Measurements from ENCODE around the gene RERG.
A peak's percentile ranks its signal among the peaks of the same experiment; 100 is the strongest.
"Not testable (repeated sequence)": the region's sequence is repeated elsewhere in the genome, so short reads cannot be mapped to it uniquely, and the experiment has no call there.

RERG gene

DNA sequence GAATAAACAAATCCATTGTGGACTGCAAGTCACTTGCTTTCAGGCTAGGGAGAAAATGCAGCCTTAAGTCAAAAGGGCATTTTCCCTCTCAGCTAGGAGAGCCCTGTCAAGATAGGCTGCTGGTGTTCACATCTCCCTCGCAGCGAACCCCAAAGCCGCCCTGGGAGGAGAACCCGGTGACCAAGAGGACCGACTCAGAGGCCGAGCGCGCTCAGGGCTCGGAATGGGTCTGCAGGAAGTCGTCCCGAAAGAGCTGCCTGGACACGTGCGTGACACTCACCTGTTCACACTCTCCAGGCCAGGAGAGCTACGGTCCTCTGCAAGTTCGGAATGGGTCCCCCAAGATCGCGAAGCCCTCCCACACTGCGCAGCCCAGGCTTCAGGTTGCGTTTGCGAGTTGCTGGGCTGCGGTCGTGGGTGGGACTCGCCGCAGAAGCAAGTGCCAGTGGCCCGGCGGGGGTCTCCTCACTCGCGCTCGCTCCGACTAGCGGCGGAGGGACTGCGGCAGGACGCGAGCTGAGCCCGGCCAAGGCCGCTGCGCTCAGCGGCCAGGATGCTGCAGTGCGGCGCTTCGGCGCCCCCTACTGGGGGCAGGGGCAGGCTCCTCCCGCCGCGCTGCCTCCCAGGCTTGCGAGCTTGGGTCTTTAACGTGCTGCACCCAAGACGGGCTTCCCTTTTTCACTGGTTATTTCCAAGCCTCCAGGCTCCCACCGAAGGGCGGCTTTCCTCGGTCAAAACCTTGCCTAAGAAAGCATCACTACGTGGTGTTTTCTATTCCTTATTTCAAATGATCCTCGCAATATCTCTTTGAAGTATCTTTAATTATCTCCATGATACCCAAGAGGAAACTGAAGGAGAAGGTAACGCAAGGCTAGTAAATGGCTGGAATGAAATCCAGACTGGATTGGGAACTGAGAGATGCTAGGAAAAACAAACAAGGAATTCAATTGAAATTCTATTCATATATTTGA, at the start of gene RERG:
Gene RERG (minus strand): TSS at position 503 of the 971 bp plus-strand sequence. CDS start 3,928 bp downstream, outside the sequence.
- DNase-seq (ENCODE audit: low read depth in 2 of 2), result peak; percentile 36 to 68

GRCh38 chr12:15270591-15270990, 49.4 kb upstream of the RERG start:
- DNase-seq (ENCODE audit: low read depth in 2 of 2), result no peak

DNA sequence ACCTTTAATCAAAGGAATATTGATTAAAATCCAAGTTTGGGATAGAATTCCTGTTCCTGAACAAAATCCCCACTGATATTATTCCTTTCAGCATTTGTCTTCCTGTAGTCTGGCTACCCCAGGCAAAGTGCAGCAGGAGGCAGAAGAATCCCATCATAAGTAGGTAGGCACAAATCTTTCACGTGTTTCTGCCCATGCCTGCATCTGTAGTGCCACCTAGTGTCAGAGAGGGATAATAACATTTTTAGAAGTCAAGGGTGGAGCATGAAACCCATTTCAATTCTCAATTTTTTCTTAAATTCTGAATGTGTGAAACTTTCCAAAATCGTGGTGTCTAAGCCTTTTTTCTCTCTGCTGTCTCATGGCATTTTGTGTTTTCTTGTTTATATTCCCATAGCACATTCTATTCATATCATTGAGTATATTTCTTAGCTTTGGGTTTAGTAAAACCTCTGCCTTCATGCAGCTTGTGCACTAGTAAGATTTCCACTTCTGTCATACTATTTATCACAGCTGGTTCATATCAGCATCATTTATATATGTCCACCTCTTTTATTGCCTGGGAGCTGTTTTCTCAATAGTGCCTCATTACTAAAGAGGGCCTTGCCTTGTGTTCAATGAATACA, 47.8 kb upstream of the RERG start:
- DNase-seq (ENCODE audit: low read depth in 2 of 2), result no peak

DNA sequence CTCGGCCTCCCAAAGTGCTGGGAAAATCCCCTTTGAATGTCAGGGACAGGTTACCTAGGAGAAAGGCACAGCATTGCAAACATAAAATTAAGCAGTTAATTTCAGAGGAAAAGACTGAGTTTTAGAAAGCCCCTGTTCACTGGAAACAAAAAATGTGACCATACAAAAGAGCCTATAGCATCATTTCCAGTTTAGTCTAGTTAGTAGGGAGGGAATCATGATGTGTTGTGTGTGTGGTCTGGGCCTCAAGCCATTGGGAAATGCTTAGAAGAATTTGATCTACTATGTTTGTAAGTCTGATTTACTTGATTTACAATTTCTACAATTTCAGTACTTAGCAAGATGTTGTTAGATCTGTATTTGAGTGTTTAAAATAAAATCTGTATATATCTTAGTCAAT, 47.1 kb upstream of the RERG start:
- DNase-seq (ENCODE audit: low read depth in 2 of 2), result no peak

DNA sequence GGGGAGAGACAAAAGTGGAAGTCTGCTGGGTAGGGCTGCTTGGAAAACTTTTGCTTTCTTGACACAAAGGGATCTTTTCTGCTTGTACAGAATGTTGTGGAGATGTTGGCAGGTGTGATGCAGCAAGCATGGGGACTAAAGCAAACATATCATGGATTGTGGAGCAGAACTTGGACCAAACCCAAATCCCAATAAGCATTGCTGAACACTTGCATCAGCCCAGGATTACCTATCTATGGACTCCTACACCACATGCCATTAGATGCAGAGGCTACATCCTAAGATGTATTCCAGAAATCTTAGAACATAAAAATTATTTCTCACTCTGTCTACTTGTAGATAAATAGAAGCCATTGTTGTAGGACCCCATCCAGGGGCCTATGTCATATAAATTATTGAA, 44.7 kb upstream of the RERG start:
- DNase-seq (ENCODE audit: low read depth in 2 of 2), result no peak

- no peak for DNase-seq (ENCODE audit: low read depth in 2 of 2)
These were observed 35.5 kb upstream of the RERG start for GRCh38 chr12:15256761-15257160.

DNA sequence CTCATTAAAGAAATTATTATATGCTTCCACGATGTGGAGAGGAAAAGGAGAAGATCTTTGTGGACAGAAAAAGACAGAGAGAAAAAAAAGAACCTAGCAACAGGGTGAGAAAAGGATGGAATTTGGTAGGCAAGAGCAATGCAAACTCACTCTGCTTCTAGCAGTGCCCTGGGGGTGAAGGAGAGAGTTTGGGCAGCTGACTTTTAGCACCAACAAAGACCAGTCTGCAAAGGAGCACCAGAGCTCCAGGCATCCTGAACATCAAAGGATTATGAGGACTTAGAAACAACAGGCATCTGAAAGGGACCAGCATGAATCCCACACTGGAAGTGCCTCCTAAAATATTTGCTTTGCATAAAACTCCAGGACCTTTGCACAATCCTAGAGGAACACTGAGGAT, 32.8 kb upstream of the RERG start:
- no peak for DNase-seq (ENCODE audit: low read depth in 2 of 2)

GRCh38 chr12:15244926-15245325, 23.7 kb upstream of the RERG start:
- DNase-seq (ENCODE audit: low read depth in 2 of 2), result no peak

- DNase-seq (ENCODE audit: low read depth in 2 of 2), result no peak
These were observed 23.1 kb upstream of the RERG start for GRCh38 chr12:15244341-15244740.

DNA sequence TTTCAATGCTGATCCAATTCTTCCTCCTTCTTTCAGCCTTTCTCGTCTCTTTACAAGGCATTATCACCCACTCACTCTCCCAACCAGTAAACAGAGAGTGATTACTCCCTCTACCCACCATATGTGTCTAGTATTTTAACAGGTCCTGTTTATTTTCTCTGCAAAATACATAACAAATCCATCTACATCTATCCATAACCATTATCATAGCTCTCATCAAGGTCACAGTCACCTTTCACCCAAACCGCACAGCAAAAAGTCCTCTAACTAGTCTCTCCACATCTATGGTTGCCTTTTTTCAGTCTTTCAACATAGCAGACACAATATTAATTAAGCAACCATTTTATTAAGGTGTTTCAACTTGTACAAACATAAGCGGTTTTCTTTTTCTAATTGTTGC, 21.9 kb upstream of the RERG start:
- no peak for DNase-seq (ENCODE audit: low read depth in 2 of 2)

- no peak for DNase-seq (ENCODE audit: low read depth in 2 of 2)
These were observed 19.7 kb upstream of the RERG start for GRCh38 chr12:15240898-15241297.

DNA sequence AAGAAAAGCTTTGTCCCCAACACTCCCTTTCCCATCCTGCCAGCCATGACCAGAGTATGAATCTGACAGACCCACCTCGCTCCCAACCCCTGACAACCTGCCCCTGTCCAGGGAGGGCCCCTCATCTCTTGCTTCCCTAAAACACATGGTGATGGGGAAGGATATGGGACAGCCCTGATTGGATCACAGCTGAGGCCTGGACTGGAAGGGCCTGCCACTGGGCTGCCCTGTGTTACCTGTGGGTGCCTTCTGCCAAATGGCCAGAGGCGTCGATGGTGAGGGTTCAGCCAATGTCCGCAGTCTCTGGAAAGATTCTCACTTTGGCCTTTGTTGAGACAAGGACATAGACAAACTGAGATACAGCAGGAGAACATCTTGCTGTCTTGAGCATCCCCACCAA, 13.3 kb upstream of the RERG start:
- DNase-seq (ENCODE audit: low read depth in 2 of 2), result no peak

DNA sequence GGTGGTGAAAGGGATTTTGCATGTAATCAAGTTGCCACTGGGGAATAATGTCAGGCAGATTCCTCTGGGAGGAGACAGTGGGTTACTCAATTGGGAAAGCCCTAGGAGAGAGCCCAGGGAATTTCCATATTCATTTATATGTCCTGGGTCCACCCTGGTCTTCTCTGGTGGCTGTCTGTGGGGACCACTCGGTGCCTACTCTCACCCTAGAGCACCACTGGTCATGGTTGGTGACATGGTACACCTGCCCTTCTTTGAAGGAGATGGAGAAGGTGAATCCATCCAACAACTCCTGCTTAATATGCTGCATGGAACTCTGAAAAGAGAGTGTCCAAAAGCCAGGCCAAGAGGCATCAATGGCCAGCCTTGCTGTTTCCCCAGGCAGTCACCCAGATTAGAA, 12.8 kb upstream of the RERG start:
- no peak for DNase-seq (ENCODE audit: low read depth in 2 of 2)

DNA sequence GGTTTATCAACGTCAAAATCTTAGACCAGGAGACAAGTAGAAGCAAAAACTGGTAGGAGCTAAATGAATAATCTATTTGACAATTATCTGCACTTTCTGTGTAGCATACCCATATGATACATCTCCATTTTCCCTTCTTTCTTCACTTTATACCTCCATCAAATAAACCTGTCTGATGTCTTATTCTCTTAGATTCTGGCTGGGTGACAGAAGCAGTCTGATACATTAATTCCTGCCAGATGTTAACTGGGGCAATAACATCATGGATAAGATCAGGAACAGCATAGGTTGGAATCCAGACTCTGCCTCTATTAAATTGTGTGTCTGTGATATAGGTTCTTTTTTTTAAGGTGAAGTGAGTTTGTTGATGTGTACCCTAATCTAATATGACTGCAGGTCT, 11.7 kb upstream of the RERG start:
- no peak for DNase-seq (ENCODE audit: low read depth in 2 of 2)

GRCh38 chr12:15231493-15231892, 10.3 kb upstream of the RERG start:
- DNase-seq (ENCODE audit: low read depth in 2 of 2), result no peak

DNA sequence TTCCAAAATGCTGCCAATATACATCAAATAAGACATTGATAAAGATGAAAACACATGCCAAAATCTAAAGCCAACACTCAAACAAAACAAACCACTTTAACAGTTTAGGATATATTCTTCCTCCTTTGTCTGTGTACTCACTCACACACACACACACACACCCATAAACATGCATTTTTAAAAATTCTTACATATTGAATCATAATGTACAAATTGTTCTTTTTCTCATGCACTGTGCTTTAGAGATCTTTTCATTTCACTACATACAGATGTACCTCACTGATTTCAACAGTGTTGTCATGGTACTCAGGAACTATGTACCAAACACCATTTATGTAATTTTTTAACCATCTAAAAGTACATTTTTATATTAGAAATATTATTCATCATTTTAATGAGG, 9.5 kb upstream of the RERG start:
- DNase-seq (ENCODE audit: low read depth in 2 of 2), result no peak

DNA sequence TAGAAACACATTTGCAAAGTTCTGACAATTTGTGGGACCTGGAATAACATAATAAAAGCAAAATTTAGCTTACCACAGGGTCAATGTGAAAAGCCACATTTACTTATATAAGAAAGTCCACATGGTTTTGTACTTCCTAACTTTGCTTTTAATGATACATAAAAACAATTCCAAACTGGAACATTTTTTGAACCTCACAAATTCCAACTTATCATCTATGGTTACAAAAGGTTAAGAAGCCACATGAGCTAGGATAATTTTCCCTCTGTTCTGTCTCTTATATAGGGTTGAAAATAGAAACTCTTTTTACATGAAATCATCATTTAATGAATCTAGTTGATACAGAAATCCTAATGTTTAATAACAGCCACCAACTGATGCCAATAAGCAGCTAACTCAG, 8.9 kb upstream of the RERG start:
- no peak for DNase-seq (ENCODE audit: low read depth in 2 of 2)

DNA sequence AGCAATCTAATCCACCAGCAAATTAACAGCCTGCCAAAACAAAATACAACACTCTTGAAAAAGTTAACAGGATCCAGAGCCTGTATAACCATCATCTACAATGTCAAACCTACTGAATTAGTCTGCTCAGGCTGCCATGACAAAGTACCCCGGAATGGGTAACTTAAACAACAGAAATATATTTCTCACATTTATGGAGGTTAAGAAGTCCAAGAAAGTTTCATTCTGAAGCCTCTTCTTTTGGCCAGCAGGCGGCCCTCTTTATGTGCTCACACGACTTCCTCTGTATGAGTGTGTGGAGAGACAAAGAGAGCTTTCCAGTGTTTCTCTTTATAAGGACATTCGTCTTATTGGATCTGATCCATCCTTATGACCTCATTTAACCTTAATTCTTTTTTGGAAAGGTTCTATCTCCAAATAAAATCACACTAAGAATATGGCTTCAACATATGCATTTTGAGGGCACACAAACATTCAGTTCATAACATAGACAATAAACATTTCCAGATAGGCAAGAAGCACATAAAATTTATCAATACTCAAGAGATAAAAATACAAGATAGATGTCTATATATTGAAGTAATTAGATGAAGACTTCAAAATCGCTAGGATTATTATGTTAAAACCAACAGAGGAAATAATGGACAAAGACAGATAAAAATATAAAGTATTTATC, 5.9 kb upstream of the RERG start:
- no peak for DNase-seq (ENCODE audit: low read depth in 2 of 2)

DNA sequence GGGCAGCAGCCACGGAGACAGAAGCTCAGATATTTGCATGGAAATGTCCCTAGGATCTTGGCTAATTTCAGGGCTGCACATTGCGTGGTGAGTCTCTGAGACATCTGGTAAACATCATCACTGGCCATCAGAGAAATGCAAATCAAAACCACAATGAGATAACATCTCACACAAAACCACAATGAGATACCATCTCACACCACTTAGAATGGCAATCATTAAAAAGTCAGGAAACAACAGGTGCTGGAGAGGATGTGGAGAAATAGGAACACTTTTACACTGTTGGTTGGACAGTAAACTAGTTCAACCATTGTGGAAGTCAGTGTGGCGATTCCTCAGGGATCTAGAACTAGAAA, 4.6 kb upstream of the RERG start:
- not testable (repeated sequence) for DNase-seq (ENCODE audit: low read depth in 2 of 2)

- DNase-seq (ENCODE audit: low read depth in 2 of 2), result no peak
These were observed 4.1 kb upstream of the RERG start for GRCh38 chr12:15225136-15225862.

DNA sequence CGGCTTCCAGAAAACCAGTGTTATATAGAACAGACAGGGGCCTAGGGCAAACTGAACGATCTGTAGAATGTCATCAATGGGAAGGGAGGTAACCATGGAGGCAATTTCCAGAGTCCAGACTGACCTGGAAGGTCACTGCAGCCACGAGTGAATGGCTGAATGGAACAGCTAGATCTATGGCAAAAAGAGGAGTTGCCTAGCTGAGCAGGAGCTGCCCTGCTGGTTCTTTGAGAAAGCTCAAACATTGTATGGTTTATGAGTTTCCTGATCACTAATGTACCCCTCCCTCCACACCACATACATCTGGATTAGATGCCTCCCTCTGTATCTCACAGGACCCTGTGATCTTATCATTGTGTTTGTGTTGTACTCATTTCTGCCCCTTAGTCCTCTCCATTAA, 1.0 kb upstream of the RERG start:
- DNase-seq (ENCODE audit: low read depth in 2 of 2), result no peak

- DNase-seq (ENCODE audit: low read depth in 2 of 2), result no peak
These were observed 766 bp downstream of the RERG start for GRCh38 chr12:15220451-15220850.

All from stimulated activated CD4-positive, alpha-beta T cell treated with anti-CD3 and anti-CD28 coated beads, Interleukin-1b, Interleukin-23, amount 100 ng/mL, for 1 hour (primary cell).